Measurements from ENCODE around the gene RGL2.
A peak's percentile ranks its signal among the peaks of the same experiment; 100 is the strongest.

Gene RGL2

GRCh38 chr6:33316603-33317418 is 18.1 kb upstream of the RGL2 start:
- no peak for TF ChIP-seq CTCF (IDR thresholded peaks at IDR 0.05; ENCODE audit: control insufficient read depth, extremely low read depth, insufficient read depth)
- H3K4me3 ChIP-seq (ENCODE audit: low read depth, low read length): peak overlapping the region; percentile 47
- no peak for DNase-seq (ENCODE audit: low read depth)

GRCh38 chr6:33315793-33316602 is 17.3 kb upstream of the RGL2 start:
- no peak for TF ChIP-seq CTCF (IDR thresholded peaks at IDR 0.05; ENCODE audit: control insufficient read depth, extremely low read depth, insufficient read depth)
- DNase-seq (ENCODE audit: low read depth): no peak

GRCh38 chr6:33314943-33315792 is 16.4 kb upstream of the RGL2 start:
- no peak for DNase-seq (ENCODE audit: low read depth)
- TF ChIP-seq CTCF (IDR thresholded peaks at IDR 0.05; ENCODE audit: control insufficient read depth, extremely low read depth, insufficient read depth): no peak
- peak overlapping the region; percentile 76 for H3K4me3 ChIP-seq (ENCODE audit: low read depth, low read length)

More at GRCh38 chr6:33315793-33316602, 17.3 kb upstream of the RGL2 start:
- H3K4me3 ChIP-seq (ENCODE audit: low read depth, low read length): no peak overlapping the region

GRCh38 chr6:33314515-33314942 is 15.8 kb upstream of the RGL2 start:
- DNase-seq (ENCODE audit: low read depth): no peak
- peak overlapping the region; percentile 76 for H3K4me3 ChIP-seq (ENCODE audit: low read depth, low read length)
- TF ChIP-seq CTCF (IDR thresholded peaks at IDR 0.05; ENCODE audit: control insufficient read depth, extremely low read depth, insufficient read depth): no peak

- no peak for TF ChIP-seq CTCF (IDR thresholded peaks at IDR 0.05; ENCODE audit: control insufficient read depth, extremely low read depth, insufficient read depth)
- peak within 1 kb of the TSS; percentile 76 for H3K4me3 ChIP-seq (ENCODE audit: low read depth, low read length)
- no peak for DNase-seq (ENCODE audit: low read depth)
Observed at GRCh38 chr6:33313709-33314514, 15.2 kb upstream of the RGL2 start, which contains the start of gene TAPBP. TAPBP (minus strand) TSS chr6:33314078; CDS start chr6:33314041, 37 bp downstream.

All from LNCaP clone FGC (cell line).